ENCODE measurements around the gene CRELD1.

CRELD1 gene

GRCh38 chr3:9915254-9916141 lies 18.1 kb upstream of the CRELD1 start:
- Histone ChIP-seq H3K4me2 (ENCODE audit: low read length) (peak overlapping the region; percentile 83), H2AFZ (peak overlapping the region; percentile 78), H3K9me3 (ENCODE audit: control insufficient read depth, low read length) (no peaks in the 10 kb centered on the region), H3K36me3 (ENCODE audit: control insufficient read depth, insufficient read depth, low read length) (no peaks in the 10 kb centered on the region), H3K79me2 (peaks cover 2% of the 10 kb centered on the region), H3K27me3 (ENCODE audit: control insufficient read depth, insufficient read depth, low read length) (no peaks in the 10 kb centered on the region), H3K9ac (no peak overlapping the region), H3K27ac (peak overlapping the region; percentile 63), H3K4me1 (peaks cover 15% of the 10 kb centered on the region), H3K4me3 (ENCODE audit: low read depth, low read length) (peak overlapping the region; percentile 60)
- TF ChIP-seq, protein P1, sequence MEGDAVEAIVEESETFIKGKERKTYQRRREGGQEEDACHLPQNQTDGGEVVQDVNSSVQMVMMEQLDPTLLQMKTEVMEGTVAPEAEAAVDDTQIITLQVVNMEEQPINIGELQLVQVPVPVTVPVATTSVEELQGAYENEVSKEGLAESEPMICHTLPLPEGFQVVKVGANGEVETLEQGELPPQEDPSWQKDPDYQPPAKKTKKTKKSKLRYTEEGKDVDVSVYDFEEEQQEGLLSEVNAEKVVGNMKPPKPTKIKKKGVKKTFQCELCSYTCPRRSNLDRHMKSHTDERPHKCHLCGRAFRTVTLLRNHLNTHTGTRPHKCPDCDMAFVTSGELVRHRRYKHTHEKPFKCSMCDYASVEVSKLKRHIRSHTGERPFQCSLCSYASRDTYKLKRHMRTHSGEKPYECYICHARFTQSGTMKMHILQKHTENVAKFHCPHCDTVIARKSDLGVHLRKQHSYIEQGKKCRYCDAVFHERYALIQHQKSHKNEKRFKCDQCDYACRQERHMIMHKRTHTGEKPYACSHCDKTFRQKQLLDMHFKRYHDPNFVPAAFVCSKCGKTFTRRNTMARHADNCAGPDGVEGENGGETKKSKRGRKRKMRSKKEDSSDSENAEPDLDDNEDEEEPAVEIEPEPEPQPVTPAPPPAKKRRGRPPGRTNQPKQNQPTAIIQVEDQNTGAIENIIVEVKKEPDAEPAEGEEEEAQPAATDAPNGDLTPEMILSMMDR (IDR thresholded peaks at IDR 0.05), result peak; percentile 24

GRCh38 chr3:9916346-9916733 lies 17.3 kb upstream of the CRELD1 start:
- H3K27ac ChIP-seq, result peak overlapping the region; percentile 71
- H3K27me3 ChIP-seq (ENCODE audit: control insufficient read depth, insufficient read depth, low read length), result no peaks in the 10 kb centered on the region
- peaks cover 2% of the 10 kb centered on the region for H3K79me2 ChIP-seq
- H3K4me2 ChIP-seq (ENCODE audit: low read length), result peak overlapping the region; percentile 73
- H3K36me3 ChIP-seq (ENCODE audit: control insufficient read depth, insufficient read depth, low read length), result no peaks in the 10 kb centered on the region
- H3K4me1 ChIP-seq, result peaks cover 15% of the 10 kb centered on the region
- no peak overlapping the region for H3K9ac ChIP-seq
- no peaks in the 10 kb centered on the region for H3K9me3 ChIP-seq (ENCODE audit: control insufficient read depth, low read length)
- peak overlapping the region; percentile 61 for H3K4me3 ChIP-seq (ENCODE audit: low read depth, low read length)
- TF ChIP-seq, protein P1 (IDR thresholded peaks at IDR 0.05), result no peak
- peak overlapping the region; percentile 89 for H2AFZ ChIP-seq

GRCh38 chr3:9916734-9917680 lies 16.6 kb upstream of the CRELD1 start, which contains the start of gene IL17RC:
Gene IL17RC (plus strand): TSS chr3:9917098. CDS start chr3:9917316, 218 bp downstream.
- H3K27me3 ChIP-seq (ENCODE audit: control insufficient read depth, insufficient read depth, low read length), result no peaks in the 10 kb centered on the region
- peak within 1 kb of the TSS; percentile 71 for H3K27ac ChIP-seq
- H3K36me3 ChIP-seq (ENCODE audit: control insufficient read depth, insufficient read depth, low read length), result no peaks in the 10 kb centered on the region
- peak within 1 kb of the TSS; percentile 83 for H3K4me2 ChIP-seq (ENCODE audit: low read length)
- no peaks in the 10 kb centered on the region for H3K9me3 ChIP-seq (ENCODE audit: control insufficient read depth, low read length)
- H3K79me2 ChIP-seq, result peaks cover 2% of the 10 kb centered on the region
- TF ChIP-seq, protein P1 (IDR thresholded peaks at IDR 0.05), result no peak
- peak within 1 kb of the TSS; percentile 61 for H3K4me3 ChIP-seq (ENCODE audit: low read depth, low read length)
- H2AFZ ChIP-seq, result peak within 1 kb of the TSS; percentile 89
- peak within 1 kb of the TSS; percentile 5 for H3K9ac ChIP-seq
- H3K4me1 ChIP-seq, result peaks cover 15% of the 10 kb centered on the region

GRCh38 chr3:9917820-9918219 lies 15.8 kb upstream of the CRELD1 start:
- Histone ChIP-seq H3K9me3 (ENCODE audit: control insufficient read depth, low read length) (no peaks in the 10 kb centered on the region), H3K4me2 (ENCODE audit: low read length) (peak overlapping the region; percentile 73), H3K27me3 (ENCODE audit: control insufficient read depth, insufficient read depth, low read length) (no peaks in the 10 kb centered on the region), H3K9ac (no peak overlapping the region), H3K4me3 (ENCODE audit: low read depth, low read length) (no peak overlapping the region), H3K36me3 (ENCODE audit: control insufficient read depth, insufficient read depth, low read length) (no peaks in the 10 kb centered on the region), H3K4me1 (peaks cover 11% of the 10 kb centered on the region), H2AFZ (peak overlapping the region; percentile 89), H3K27ac (peak overlapping the region; percentile 71), H3K79me2 (peaks cover 2% of the 10 kb centered on the region)
- TF ChIP-seq, protein P1 (IDR thresholded peaks at IDR 0.05), result no peak
